HCT116 (cell line): Measurements from ENCODE around the gene ELAVL2.

Source experiments
- ATF3 ChIP-seq: IDR thresholded peaks from 2 replicates; pipeline ENCODE4 v1.6.1; 2012
- CTCF ChIP-seq, 3 experiments: fragments of 200-600 bp in 1 of 3; sonication (generic) in 1 of 3; IDR thresholded peaks in 2 of 3; conservative IDR thresholded peaks in 1 of 3; 2 replicates each; pipeline ENCODE4 v1.5.1; 2012 to 2017; ENCODE audit warnings: low read depth in 2 of 3, low read length in 2 of 3, antibody characterized with exemption in 1 of 3, borderline replicate concordance in 1 of 3, control low read depth in 1 of 3, mild to moderate bottlenecking in 1 of 3, mixed read lengths in 1 of 3, mixed run types in 1 of 3, moderate library complexity in 1 of 3; ENCODE audit not compliant: insufficient read depth in 1 of 3
- EZH2phosphoT487 ChIP-seq: fragments of 200-600 bp; IDR thresholded peaks from 2 replicates; pipeline ENCODE4 v1.6.1; 2018; ENCODE audit warnings: antibody characterized with exemption, borderline replicate concordance
- FOSL1 ChIP-seq: IDR thresholded peaks from 2 replicates; pipeline ENCODE4 v1.6.1; 2012; ENCODE audit warnings: low read depth
- POLR2A ChIP-seq: IDR thresholded peaks from 2 replicates; pipeline ENCODE4 v1.7.0; 2011; ENCODE audit warnings: borderline replicate concordance; ENCODE audit not compliant: insufficient read depth, insufficient read length; ENCODE audit errors: extremely low read depth
- POLR2AphosphoS5 ChIP-seq: IDR thresholded peaks from 2 replicates; pipeline ENCODE4 v1.6.1; 2011; ENCODE audit warnings: mild to moderate bottlenecking, low read depth, low read length, moderate library complexity
- RAD21 ChIP-seq: IDR thresholded peaks from 2 replicates; pipeline ENCODE4 v1.6.1; 2012; ENCODE audit warnings: low read depth, mild to moderate bottlenecking
- ZNF274 ChIP-seq: fragments of 200-500 bp; sonication (Bioruptor generic); IDR thresholded peaks from 2 replicates; pipeline ENCODE4 v1.6.1; 2014; ENCODE audit warnings: mild to moderate bottlenecking, low read depth, low read length, inconsistent platforms

- TF ChIP-seq CTCF (IDR thresholded peaks at IDR 0.05 in 2 of 3, conservative IDR thresholded peaks at IDR 0.05 in 1 of 3; ENCODE audit: borderline replicate concordance in 1 of 3, insufficient read depth in 1 of 3, low read depth in 2 of 3, low read length in 2 of 3) (no peak), ATF3 (no peak), POLR2AphosphoS5 (no peak), ZNF274 (no peak), POLR2A (no peak), RAD21 (no peak), EZH2phosphoT487 (no peak), FOSL1 (no peak)
Observed at GRCh38 chr9:23665635-23666034, 160.4 kb downstream of the ELAVL2 start.
